Activated CD4-positive, alpha-beta memory T cell treated with anti-CD3 and anti-CD28 coated beads, Interleukin-2, amount 10 ng/mL, durations not matched to agents 7 days and 5 days (primary cell): ENCODE measurements around the gene AQP6. TPM values are rescaled to one million over a fixed set of nuclear protein-coding genes. Genes with fewer than 3 reads are reported as not detected.

Source experiments
- CTCF ChIA-PET: fragments of 350-600 bp; sonication (Branson Sonifier 250); formaldehyde crosslinking; loops from one replicate; lab custom pipeline; 2021; ENCODE audit warnings: antibody characterized with exemption, inconsistent platforms; lab: Charles Lee
- POLR2A ChIA-PET: fragments of 350-600 bp; sonication (Branson Sonifier 250); formaldehyde crosslinking; loops from one replicate; lab custom pipeline; 2021; ENCODE audit warnings: antibody characterized with exemption; lab: Charles Lee
- DNase-seq: peaks from one replicate; pipeline ENCODE4 v3.0.0-alpha.2; 2020
- H3K27ac Mint-ChIP-seq: one replicate; pipeline ENCODE4 v1.8.0; 2021; ENCODE audit warnings: mild to moderate bottlenecking, mixed read lengths
- H3K27me3 Mint-ChIP-seq: one replicate; pipeline ENCODE4 v1.8.0; 2021; ENCODE audit warnings: mixed read lengths
- H3K36me3 Mint-ChIP-seq: one replicate; pipeline ENCODE4 v1.8.0; 2021; ENCODE audit warnings: low read depth, mixed read lengths
- H3K4me1 Mint-ChIP-seq: one replicate; pipeline ENCODE4 v1.8.0; 2021; ENCODE audit warnings: mixed read lengths
- H3K4me3 Mint-ChIP-seq: one replicate; pipeline ENCODE4 v1.8.0; 2021; ENCODE audit warnings: mild to moderate bottlenecking, mixed read lengths
- H3K9me3 Mint-ChIP-seq: one replicate; pipeline ENCODE4 v1.8.0; 2021; ENCODE audit warnings: mixed read lengths
- total RNA-seq, 2 experiments: library from RNA; stranded (reverse); gene quantifications; one replicate each; pipeline ENCODE4 v1.2.3, GENCODE V29; 2021

Gene AQP6
- total RNA-seq, 2 experiments from 2014 or later, result not detected

DNA sequence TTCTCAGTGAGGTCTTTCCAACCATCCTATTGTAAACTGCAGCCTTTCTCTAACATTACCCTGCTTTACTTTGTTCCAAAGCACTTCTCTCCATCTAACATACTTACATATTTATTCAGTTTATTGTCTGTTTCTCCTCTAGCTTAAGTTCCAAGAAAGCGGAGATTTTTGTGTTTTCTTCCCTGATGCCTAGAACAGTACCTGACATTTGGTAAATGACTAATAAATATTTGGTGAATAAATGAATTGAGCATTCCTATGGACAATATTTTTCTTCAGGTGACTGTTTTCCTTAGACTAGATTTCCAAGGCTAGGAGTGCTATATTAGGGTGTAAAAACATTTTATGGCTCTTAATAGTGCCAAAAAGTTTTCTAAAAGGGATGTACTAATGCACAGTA, 50.2 kb downstream of the AQP6 start:
- Mint-ChIP-seq H3K36me3 (peaks cover 48% of the 10 kb centered on the region), H3K27ac (no peak overlapping the region), H3K9me3 (peaks cover 2% of the 10 kb centered on the region), H3K4me1 (peaks cover 57% of the 10 kb centered on the region), H3K4me3 (no peak overlapping the region), H3K27me3 (peaks cover under 1% of the 10 kb centered on the region)
- no peak for DNase-seq
- CTCF ChIA-PET, result no interaction called here
- POLR2A ChIA-PET, result interaction anchor here (0.7 kb wide), 1 partner anchor 9 kb away, joined by 3 read pairs; no protein-coding TSS in a partner anchor

DNA sequence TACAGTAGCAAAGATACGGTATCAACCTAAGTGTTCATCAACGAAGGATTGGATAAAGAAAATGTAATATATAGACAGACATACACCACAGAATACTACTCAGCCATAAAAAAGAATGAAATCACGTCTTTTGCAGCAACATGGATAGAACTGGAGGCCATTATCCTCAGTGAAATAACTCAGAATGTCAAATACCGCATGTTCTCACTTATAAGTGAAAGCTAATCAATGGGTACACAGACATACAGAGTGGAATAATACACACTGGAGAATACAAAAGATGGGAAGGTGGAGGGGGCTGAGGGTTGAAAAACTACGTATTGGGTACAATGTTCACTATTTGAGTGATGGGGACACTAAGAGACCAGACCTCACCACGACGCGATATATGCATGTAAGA, 51.5 kb downstream of the AQP6 start:
- peaks cover 2% of the 10 kb centered on the region for H3K9me3 Mint-ChIP-seq
- CTCF ChIA-PET, result interaction anchor here (0.7 to 4.0 kb wide), 7 partner anchors 13 to 87 kb away, joined by 3 to 21 read pairs (median 9); partner anchors contain the start of genes COX14 and SMARCD1
- H3K36me3 Mint-ChIP-seq, result peaks cover 37% of the 10 kb centered on the region
- H3K27me3 Mint-ChIP-seq, result peaks cover 2% of the 10 kb centered on the region
- H3K27ac Mint-ChIP-seq, result peak overlapping the region; percentile 96
- peak overlapping the region; percentile 94 for H3K4me3 Mint-ChIP-seq
- H3K4me1 Mint-ChIP-seq, result peaks cover 47% of the 10 kb centered on the region
- POLR2A ChIA-PET, result interaction anchor here (0.6 to 2.8 kb wide), 13 partner anchors 11 to 1083 kb away, joined by 3 to 12 read pairs (median 7); partner anchors contain the start of genes BCDIN3D, COX14, LIMA1 and SMARCD1
- no peak for DNase-seq

DNA sequence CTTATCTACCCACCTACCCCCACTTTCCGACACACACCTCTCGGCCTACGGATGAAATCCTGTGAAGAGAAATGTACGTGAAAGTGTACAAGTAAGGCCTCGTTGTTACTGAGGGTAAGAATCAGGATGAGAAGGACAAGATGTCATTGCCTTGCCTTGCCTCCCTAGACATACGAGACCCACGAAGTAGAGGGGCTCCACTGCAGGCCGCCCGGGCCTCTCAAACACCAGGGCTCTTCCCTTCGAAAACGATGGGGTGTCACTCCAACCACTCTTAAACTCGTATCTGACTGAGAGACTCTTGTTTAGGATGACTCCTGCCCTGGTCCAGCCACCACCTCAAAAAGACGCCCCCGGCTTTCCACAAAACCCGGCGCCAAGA, 52.0 kb downstream of the AQP6 start:
- Mint-ChIP-seq H3K27me3 (peaks cover 2% of the 10 kb centered on the region), H3K9me3 (peaks cover 2% of the 10 kb centered on the region), H3K27ac (peak overlapping the region; percentile 96), H3K4me3 (peak overlapping the region; percentile 94), H3K36me3 (peaks cover 36% of the 10 kb centered on the region), H3K4me1 (peaks cover 45% of the 10 kb centered on the region)
- ChIA-PET CTCF (interaction anchor here (0.7 to 4.0 kb wide), 11 partner anchors 8 to 87 kb away, joined by 3 to 21 read pairs (median 7); partner anchors contain the start of genes COX14 and SMARCD1), POLR2A (interaction anchor here (0.6 to 2.8 kb wide), 19 partner anchors 9 to 1082 kb away, joined by 3 to 12 read pairs (median 6); partner anchors contain the start of genes BCDIN3D, COX14, LIMA1 and SMARCD1)
- DNase-seq, result no peak

DNA sequence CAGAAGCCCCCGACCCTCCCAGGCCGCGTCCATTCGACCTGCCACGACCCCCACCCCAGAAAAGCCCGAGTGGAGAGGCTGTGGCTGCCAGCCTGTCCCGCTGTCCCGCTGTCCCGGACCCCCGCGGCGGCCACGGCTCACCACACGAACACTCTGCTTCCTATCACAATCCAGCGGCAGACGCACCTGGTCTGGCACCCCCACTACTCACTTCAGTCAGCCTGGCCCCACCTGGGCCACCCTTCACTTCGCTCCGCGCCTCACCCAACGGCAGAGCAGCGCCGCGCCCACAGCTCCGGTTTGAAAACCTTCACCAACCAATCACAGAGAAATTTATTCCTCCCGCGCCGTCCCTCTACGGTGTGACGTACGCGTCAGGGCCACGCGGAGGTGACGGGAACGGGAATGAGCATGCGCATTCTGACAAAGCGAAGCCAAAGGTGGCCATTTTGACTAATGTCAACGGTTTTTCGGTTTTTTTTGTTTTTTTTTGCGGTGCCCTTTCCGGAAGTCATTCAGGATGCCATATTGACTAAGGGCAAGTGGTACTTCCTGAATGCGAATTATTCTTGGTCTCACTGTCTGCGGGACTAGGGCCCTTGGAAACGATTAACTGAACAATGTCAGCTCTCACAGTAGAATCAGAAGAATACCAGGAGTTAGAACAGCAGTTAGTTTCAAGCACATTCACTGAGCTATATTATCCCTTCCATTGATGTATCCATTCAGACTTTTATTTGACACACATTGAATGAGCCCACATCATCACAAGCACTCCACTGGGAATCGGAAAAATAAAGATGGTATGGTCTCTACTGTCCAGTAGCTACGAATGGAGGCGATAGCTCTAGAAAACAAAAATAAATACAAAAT, 52.7 kb downstream of the AQP6 start, which contains the start of gene RACGAP1:
Gene RACGAP1, minus strand, starts transcription at position 308 of the 873 bp plus-strand sequence. CDS start 8,779 bp downstream, outside the sequence.
- Mint-ChIP-seq H3K4me1 (peaks cover 44% of the 10 kb centered on the region), H3K27ac (peak within 1 kb of the TSS; percentile 96), H3K36me3 (peaks cover 35% of the 10 kb centered on the region), H3K9me3 (peaks cover 2% of the 10 kb centered on the region), H3K4me3 (peak within 1 kb of the TSS; percentile 94), H3K27me3 (peaks cover 2% of the 10 kb centered on the region)
- POLR2A ChIA-PET, result interaction anchor here (0.5 to 2.8 kb wide), 27 partner anchors 9 to 1082 kb away, joined by 3 to 12 read pairs (median 4); partner anchors contain the start of genes BCDIN3D, COX14, LIMA1 and SMARCD1
- CTCF ChIA-PET, result interaction anchor here (0.5 to 4.0 kb wide), 13 partner anchors 9 to 657 kb away, joined by 3 to 21 read pairs (median 6); partner anchors contain the start of genes COX14, SMARCD1 and TMBIM6
- DNase-seq, result peak; percentile 98

- ChIA-PET POLR2A (no interaction called here), CTCF (interaction anchor here (2.0 to 4.0 kb wide), 3 partner anchors 10 to 60 kb away, joined by 11 to 21 read pairs (median 19); no protein-coding TSS in a partner anchor)
- Mint-ChIP-seq H3K4me1 (peaks cover 33% of the 10 kb centered on the region), H3K27ac (no peak overlapping the region), H3K36me3 (peaks cover 24% of the 10 kb centered on the region), H3K4me3 (no peak overlapping the region), H3K27me3 (peaks cover 4% of the 10 kb centered on the region), H3K9me3 (peaks cover 2% of the 10 kb centered on the region)
- peak; percentile 4 for DNase-seq
These were observed 53.9 kb downstream of the AQP6 start for GRCh38 chr12:50026691-50027090.

Other genes with a start within 250 kb of the AQP6 start
- 100 to 1,000 TPM; 600 to 613 TPM for gene TMBIM6, start 231.4 kb upstream of the AQP6 start, total RNA-seq
- gene NCKAP5L, start 144.5 kb upstream of the AQP6 start, total RNA-seq, result 1 to 10 TPM; 1.1 to 1.2 TPM
- gene BCDIN3D, start 129.8 kb upstream of the AQP6 start, total RNA-seq, result 1 to 10 TPM; 8.9 to 9.9 TPM
- gene FAIM2, start 69.0 kb upstream of the AQP6 start, total RNA-seq, result under 1 TPM; 0.78 to 0.95 TPM
- gene AQP2, start 22.2 kb upstream of the AQP6 start, total RNA-seq, result not detected
- gene AQP5, start 11.1 kb upstream of the AQP6 start, total RNA-seq, result not detected
- gene RACGAP1, start 52.5 kb downstream of the AQP6 start, total RNA-seq, result 100 to 1,000 TPM; 172 to 179 TPM
- under 1 TPM; 0.91 to 0.98 TPM for gene ASIC1, start 84.6 kb downstream of the AQP6 start, total RNA-seq
- gene SMARCD1, start 112.4 kb downstream of the AQP6 start, total RNA-seq, result 10 to 100 TPM; 57.3 to 63.3 TPM
- gene GPD1, start 131.1 kb downstream of the AQP6 start, total RNA-seq, result under 1 TPM; 0.28 to 0.40 TPM
- 10 to 100 TPM; 53.5 to 55.3 TPM for gene COX14, start 139.3 kb downstream of the AQP6 start, total RNA-seq
- gene CERS5, start 194.4 kb downstream of the AQP6 start, total RNA-seq, result 10 to 100 TPM; 48.4 to 56.3 TPM